Kidney epithelial cell (primary cell): ENCODE results near the gene GLS. TPM values are rescaled to one million over a fixed set of nuclear protein-coding genes. Genes with fewer than 3 reads are reported as not detected.
A peak's percentile ranks its signal among the peaks of the same experiment; 100 is the strongest.

Source experiments
- DNase-seq: peaks from one replicate; pipeline ENCODE4 v3.0.0-alpha.2; 2010; ENCODE audit warnings: low read depth
- H3K27me3 ChIP-seq: 2 replicates; pipeline ENCODE4 v1.6.0; 2011; ENCODE audit warnings: low read length; ENCODE audit not compliant: control insufficient read depth, insufficient read depth
- H3K36me3 ChIP-seq: 2 replicates; pipeline ENCODE4 v1.5.1; 2011; ENCODE audit warnings: low read length; ENCODE audit not compliant: control insufficient read depth, insufficient read depth
- H3K4me3 ChIP-seq: 2 replicates; pipeline ENCODE4 v1.5.1; 2011; ENCODE audit warnings: low read depth, mild to moderate bottlenecking, control low read depth, low read length
- total RNA-seq: library from RNA; depleted of rRNA; stranded (reverse); fragments of >200 nt; gene quantifications from 2 replicates; pipeline ENCODE4 v1.2.3, GENCODE V29; 2015
- TF ChIP-seq, protein P1 (sequence below): IDR thresholded peaks from 2 replicates; pipeline ENCODE4 v1.5.1; 2011; ENCODE audit warnings: mild to moderate bottlenecking, moderate library complexity, low read length, control low read depth, inconsistent platforms; ENCODE audit not compliant: insufficient read depth, poor library complexity, severe bottlenecking

GLS gene
- total RNA-seq, 1 donor from 2014 or later: 85.0 TPM

DNA sequence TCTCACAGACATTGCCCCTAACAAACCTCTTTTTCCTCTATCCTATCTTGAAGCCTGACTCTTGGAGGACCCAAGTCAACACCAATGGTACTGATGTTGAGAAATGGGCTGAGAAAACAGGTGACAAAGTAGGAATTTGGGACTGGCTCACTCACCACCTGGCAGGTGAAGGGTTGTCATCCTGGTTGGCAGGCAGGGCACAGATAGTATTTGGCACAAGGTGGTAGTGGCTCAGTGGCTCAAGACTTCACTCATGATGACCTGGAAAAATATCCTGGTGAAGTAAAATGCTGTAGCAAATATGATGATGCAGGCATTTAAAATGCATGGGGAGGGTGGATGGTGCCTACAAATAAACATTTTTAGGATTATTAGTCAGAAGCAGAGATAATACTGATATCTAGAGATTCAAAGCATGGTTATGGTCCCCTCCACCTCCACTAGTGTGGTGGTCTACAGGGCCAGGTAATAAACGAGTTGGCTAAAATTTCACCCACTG lies 38.0 kb upstream of the GLS start:
- TF ChIP-seq, protein P1, sequence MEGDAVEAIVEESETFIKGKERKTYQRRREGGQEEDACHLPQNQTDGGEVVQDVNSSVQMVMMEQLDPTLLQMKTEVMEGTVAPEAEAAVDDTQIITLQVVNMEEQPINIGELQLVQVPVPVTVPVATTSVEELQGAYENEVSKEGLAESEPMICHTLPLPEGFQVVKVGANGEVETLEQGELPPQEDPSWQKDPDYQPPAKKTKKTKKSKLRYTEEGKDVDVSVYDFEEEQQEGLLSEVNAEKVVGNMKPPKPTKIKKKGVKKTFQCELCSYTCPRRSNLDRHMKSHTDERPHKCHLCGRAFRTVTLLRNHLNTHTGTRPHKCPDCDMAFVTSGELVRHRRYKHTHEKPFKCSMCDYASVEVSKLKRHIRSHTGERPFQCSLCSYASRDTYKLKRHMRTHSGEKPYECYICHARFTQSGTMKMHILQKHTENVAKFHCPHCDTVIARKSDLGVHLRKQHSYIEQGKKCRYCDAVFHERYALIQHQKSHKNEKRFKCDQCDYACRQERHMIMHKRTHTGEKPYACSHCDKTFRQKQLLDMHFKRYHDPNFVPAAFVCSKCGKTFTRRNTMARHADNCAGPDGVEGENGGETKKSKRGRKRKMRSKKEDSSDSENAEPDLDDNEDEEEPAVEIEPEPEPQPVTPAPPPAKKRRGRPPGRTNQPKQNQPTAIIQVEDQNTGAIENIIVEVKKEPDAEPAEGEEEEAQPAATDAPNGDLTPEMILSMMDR: no peak
- Histone ChIP-seq H3K36me3 (no peaks in the 10 kb centered on the region), H3K27me3 (no peaks in the 10 kb centered on the region), H3K4me3 (no peak overlapping the region)
- DNase-seq: no peak

DNA sequence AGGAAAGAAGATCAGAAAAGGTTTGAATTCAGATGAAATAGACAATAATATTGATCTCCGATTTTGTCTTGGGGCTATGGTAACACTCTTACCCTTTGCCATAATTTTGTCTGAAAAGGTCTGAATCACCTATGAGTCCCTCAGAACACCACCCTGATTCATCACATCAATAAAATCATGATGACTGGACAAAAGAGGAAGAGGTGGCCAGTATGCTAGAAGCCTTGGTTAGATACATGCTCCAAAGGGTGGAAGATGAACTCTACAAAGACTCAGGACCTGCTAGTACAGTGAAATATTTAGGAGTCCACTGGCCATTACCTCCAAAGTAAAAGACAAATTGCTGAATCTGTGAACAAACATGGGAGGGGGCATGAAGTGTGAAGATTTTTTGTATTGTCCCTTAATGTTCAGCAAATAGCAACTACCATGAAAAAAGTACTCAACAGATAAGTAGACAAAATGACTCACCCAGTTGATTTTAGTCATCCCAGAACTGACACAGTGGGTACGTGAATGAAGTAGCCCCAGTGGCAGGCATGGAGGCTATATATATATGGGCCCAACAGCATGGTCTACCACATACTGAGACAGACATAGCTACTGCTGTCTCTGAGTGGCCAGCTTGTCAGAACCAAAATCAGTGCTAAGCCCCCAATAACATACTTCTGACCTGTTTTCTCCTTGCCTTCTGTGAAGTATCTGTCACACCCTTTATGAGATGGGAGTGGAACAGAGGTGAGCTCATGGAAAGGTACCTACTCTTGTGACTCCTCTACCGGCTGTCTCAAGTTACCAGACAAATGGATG lies 36.5 kb upstream of the GLS start:
- H3K27me3 ChIP-seq: no peaks in the 10 kb centered on the region
- H3K36me3 ChIP-seq: no peaks in the 10 kb centered on the region
- TF ChIP-seq, protein P1: no peak
- no peak for DNase-seq
- H3K4me3 ChIP-seq: no peak overlapping the region

DNA sequence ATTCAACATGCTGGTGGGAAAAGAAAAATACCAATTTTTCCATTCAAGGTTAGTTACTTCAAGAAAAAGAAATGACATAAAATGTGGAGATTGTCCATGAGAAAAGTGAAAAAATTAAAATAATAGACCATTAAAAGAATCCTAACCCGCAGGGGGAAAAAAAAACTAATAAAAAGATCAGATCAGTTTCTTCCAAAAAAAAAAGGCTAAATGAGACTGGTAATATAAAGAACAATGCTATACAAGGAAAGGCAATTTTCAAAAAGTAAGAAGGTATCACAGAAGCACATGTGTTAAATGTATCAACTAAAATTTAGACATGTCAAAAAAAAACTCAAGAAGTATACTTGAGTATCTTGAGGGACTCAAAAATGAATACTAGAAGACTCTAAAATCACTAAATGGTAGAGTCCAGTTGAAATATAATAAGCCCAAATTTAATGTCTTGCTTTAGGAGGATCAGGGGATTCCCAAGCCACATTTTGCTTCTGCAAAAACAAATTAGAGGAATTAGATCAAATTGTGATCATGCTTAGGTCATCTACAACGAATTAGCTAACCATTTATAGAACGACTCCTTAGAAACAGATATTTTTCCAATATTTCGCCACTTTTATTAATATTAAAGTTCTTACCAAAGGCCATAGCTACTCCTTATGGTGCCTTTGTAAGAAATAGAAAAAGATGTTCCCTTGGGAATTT lies 35.8 kb upstream of the GLS start:
- H3K4me3 ChIP-seq: no peak overlapping the region
- H3K36me3 ChIP-seq: no peaks in the 10 kb centered on the region
- DNase-seq: no peak

DNA sequence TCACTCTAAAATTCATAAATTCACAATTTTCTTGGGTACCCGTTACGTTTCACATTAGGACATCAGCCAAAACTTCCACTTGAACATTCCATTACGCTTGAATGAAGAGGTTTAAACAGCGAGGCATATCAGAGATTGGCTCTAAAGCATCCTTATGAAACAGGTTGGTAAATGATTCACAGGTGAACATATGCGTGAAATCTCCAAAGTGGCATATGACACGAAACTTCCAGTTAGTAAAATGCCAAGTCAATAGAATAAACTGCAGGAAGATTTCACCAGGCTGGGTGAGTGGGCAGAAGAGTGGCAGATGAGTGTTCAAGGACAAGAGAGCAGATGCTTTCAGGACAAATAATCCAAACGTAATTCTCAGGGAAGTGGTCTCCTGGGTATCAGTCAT lies 33.9 kb upstream of the GLS start:
- no peaks in the 10 kb centered on the region for H3K36me3 ChIP-seq
- no peak overlapping the region for H3K4me3 ChIP-seq
- no peaks in the 10 kb centered on the region for H3K27me3 ChIP-seq
- peak; percentile 88 for DNase-seq
- TF ChIP-seq, protein P1: no peak

More for the DNA sequence above, 35.8 kb upstream of the GLS start:
- TF ChIP-seq, protein P1: no peak
- no peaks in the 10 kb centered on the region for H3K27me3 ChIP-seq

DNA sequence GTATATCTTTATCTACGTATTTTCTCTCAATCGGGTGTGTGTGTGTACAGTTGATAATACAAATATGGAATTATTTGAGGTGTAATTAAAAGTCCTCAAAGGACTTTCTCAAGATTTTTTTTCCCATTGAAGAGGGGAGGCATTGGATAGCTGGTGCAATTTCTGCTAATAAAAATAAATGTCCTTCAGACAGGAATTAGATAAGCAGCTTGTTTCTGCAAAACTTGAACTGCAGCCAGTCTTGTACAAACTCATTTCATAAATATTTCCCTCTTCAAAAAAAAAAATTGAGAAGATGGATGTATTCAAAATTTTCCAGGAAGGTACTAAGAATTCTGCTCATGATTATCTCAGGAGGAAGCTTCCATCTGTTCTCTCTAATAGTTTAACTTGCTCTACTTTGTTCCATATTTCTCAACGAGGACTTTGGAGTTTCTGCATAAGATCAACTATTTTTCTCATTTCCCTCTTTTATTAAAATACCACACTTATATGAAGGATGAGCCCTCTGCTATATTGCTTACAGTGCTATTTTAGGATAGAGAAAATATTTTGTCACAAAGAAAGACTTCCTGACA lies 33.0 kb upstream of the GLS start:
- Histone ChIP-seq H3K4me3 (no peak overlapping the region), H3K27me3 (no peaks in the 10 kb centered on the region), H3K36me3 (no peaks in the 10 kb centered on the region)
- DNase-seq: no peak
- TF ChIP-seq, protein P1: no peak
